NCI-H128 (cell line): ENCODE measurements around the gene MLPH.

ENCODE experiments used
- DNase-seq: peaks from one replicate; lab custom pipeline; 2025; ENCODE audit not compliant: unreplicated experiment; lab: John Stamatoyannopoulos, UW

The MLPH gene

GRCh38 chr2:237475704-237476141, 11.3 kb upstream of the MLPH start:
- no peak for DNase-seq

- DNase-seq, result no peak
Measured at GRCh38 chr2:237478095-237478494, 9.0 kb upstream of the MLPH start.

DNA sequence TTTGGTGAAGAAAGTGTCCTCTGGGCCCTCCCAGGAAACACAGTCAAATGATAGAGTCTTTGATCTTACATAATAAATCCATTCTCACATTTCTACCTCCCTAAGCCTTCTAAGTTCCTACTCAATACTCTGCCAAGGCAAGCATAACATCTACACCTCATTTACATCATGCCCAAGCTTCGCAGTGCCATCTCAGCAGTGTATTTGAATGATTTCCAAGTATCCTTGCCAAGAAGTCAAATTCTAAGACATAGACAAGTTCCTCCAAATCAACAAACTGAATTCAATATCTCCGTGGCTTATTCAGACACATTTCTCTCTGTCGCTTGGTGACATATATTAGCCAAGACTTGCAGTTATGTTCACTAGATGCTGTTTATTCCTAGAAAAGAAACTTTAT, 8.1 kb upstream of the MLPH start:
- DNase-seq, result no peak

GRCh38 chr2:237479747-237480146, 7.3 kb upstream of the MLPH start:
- DNase-seq, result no peak

DNA sequence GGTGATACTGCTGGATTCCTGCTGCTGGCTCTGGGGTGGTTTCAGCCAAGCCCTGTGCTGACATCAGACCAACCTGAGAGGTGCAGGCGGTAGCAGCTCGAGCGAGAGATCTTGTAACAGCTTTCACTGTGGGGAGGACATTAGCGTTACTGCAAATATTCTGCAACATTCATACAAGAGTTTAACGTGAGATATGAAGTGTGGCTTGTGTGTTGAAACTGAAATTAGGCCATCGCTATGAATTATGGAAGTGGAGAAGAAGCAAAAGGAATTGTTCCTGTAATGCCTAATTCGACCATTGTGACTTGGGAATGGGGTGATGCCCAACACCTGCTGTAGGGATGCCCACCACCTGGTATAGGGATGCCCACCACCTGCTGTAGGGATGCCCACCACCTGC, 6.5 kb upstream of the MLPH start:
- DNase-seq, result no peak

DNA sequence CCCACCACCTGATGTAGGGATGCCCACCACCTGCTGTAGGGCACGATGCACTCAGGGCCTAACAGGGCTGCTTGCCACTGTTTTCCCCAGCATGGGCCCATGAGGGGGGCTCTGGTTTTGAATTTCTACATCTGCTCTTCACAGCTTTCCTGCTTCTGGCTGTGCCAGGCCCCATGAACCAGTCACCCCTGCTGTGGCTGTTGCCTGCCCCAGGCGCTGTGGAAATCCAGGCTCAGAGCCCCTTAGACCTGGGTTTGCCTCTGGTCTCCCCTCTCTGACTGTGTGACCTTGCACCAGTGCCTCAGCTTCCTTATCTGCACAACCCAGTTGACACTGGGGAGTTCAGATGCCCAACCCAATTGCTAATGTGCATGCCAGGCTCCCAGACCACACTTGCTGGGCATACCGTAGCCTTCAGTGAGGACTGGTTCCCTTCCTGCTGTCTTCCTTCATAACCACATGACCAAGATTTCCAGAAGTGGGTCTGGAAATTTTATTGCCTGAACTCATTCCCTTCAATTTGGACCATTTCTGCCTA, 6.0 kb upstream of the MLPH start:
- DNase-seq, result no peak

- DNase-seq, result no peak
Measured at GRCh38 chr2:237482485-237482884, 4.6 kb upstream of the MLPH start.

DNA sequence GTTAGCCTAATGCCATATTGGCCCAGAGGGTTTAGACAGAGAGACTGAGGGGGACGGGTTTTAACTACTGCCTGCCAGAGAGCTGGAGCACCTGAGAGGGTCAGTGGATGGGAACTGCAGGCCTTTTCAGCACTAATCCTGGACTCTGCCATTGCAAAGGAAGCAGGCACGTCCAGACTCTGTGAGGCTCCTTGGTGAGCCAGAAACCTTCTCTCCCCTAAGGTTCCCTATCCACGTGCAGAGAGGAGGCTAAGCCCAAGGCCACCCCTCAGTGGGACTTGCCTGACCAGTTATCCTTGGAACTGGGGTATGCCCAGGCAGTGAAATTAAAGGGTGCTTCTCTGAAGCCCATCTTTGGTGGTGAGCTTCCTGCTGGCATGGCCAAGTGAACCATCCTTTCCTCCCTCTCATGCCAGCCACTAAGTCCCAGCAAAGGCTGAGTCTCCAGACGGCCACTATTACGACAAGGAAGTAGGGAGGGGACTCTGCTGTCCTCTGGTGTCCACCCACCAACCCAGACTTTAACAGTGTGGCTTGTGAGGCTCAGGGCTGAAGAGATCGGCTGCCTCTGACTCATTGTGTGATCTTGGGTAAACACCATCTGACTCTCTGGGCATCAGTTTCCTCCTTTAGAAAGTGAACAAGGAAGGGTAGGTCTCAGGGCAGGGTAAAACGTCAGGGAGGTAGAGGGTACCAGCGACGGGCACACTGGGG, 3.9 kb upstream of the MLPH start:
- DNase-seq, result no peak

DNA sequence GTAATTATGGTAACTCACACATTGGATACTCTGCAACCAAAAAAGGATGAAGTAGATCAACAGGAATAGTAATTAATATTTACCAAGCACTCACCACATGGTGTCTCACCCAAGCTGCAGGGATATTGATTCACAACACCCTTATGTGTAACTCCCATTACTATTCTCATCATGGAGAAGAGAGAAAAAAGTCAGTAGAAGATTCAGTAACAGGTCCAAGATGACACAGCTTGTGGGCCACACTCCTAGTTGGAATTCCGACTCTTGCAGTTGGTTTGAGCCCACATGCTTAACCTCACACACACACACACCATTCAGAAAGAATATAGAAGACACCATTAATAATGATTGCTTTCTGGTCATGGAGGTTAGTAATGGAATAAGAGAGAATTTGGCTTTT, 1.7 kb upstream of the MLPH start:
- no peak for DNase-seq

DNA sequence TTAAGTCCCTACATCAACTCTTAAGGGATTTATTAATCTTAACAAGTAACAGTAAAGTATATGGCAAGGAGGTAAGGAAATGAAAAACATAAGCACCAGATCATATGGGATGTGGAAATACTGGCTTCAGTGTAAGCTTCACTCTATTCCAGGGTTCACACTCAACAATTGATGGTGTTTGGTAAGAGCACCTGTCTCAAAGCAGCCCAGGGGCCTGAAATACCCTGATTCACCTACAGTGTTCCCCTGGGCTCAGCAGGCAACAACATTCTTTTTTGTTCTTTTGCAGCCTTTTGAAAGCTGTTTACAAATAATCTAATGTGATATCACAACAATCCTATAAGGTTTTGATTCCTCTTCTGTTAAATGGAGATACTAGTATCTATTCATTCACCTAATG, 1.2 kb upstream of the MLPH start:
- no peak for DNase-seq

DNA sequence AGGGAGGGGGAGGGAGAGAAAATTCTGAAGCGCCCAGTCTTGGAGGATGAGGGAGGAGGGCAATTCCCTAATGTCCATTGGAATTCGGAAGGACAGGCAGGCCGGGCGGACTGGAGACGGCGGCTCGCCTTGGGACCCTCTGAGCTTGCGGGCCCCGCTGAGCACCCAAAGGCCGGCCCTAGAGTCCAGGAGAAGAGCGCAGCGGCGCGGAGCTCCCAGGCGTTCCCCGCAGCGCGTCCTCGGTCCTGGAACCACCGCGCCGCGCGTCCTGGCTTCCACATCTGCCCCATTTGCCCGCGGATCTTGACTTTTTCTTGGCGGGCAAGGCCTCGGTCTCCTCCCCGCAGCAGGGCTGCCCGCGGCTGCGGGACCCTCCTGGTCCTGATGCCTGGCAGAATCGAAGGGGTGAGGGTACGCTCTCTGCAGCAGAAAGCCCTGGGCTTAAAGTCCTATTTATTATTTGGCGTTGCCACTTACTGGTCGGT, 675 bp upstream of the MLPH start:
- no peak for DNase-seq

DNA sequence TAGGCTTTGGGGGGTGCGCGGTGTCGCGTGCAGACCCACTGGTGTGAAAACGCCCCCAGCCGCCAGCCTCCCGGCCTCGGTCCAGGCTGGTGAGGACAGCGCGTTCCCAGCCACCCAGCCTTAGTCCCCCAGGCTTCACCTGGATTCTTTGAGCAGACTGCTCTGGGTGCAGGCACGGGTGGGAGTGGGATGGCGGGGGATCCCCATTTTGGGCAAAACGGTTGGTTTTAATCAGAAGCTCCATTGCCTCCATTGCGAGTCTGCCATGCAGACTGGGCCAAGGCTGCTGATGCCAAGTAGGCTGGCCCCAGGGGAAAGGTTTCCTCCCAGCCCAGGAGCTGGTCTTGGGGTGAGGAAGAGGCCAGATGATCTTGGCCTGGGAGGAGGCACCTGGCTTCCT, 445 bp downstream of the MLPH start:
- DNase-seq, result no peak

DNA sequence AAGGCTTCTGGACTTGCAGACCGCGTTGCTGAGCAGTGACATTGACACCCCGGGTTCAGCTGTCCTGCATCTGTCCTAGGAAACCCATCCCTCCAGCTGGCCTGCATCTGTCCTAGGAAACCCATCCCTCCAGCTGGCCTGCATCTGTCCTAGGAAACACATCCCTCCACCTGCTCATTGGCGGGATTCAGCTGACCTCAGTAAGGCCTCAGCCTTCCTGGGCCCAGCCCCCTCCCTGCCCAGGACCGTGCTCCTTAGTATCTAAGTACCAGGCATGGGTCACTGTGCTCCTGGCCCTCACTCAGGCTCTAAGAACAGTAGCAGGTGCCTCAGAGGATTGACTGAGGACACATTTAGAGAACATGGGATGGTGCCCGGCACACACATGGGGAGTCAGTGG, 1.2 kb downstream of the MLPH start:
- DNase-seq, result no peak

GRCh38 chr2:237488901-237489860, 2.1 kb downstream of the MLPH start:
- DNase-seq, result no peak

- DNase-seq, result no peak
Measured at GRCh38 chr2:237490009-237490711, 3.1 kb downstream of the MLPH start.

- no peak for DNase-seq
Measured at GRCh38 chr2:237490795-237491194, 3.7 kb downstream of the MLPH start.

- DNase-seq, result no peak
Measured at GRCh38 chr2:237491515-237492118, 4.6 kb downstream of the MLPH start.

DNA sequence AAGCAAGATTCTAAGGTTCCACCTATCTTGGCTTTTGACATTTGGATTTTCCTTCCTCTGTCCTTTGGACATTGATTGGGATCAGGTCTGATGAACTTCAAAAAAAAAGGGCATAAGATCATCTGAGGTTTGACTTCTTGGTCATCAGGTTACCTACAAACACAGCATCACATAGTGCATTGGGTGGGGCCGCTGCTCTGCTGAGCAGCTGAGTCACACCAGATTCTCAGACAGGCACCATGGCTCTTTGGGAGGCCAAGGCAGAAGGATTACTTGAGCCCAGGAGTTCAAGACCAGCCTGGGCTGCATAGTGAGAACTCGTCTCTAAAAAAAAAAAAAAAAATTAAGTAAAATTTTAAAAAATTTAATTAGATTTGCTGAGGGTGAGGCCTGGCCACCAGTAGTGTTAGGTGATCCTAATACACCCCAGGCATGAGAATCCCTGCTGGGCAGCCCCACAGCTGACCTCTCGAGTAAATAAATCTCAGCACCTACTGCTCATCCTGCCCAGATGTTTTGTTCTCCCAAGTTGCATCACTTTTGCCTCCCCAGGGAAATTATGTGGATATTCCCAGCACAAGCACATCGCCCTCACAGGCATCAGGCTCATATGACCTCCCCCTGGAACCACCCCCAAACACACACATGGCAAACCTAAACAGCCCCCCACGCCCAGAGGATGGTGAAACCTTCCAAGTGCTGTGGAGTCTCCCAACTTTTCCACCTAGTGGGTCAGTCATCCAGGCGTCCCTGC, 5.3 kb downstream of the MLPH start:
- DNase-seq, result no peak

GRCh38 chr2:237494066-237494465, 7.0 kb downstream of the MLPH start:
- DNase-seq, result no peak

DNA sequence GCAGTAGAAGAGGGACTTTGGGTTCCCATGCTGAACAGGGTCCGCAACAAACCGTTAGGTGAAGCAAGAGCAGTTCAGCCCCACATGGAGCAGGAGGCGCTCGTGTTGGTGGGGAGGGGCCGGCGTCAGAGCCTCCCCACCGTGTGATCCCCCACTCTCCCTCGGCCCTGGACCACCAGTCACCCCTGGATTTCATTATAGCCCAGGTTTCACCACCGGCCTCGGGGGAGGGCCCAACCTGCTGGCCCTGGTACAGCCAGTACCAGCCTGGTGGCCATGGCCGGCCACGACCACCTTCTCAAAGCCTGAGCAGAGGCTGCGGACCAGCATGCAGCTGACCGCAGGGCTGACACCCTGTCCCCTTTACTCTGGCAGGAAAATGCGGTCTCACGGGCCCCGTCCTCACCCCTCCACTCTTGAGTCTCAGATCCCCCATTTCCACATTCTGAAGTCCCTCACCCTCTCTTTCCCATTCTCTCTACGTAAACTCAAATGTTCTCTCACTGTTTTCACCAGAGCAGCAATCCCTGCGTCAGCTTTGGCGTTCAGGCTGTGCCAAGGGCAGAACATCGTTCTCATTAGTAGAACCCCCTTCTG, 8.6 kb downstream of the MLPH start:
- DNase-seq, result no peak
